SK-N-SH (cell line): ENCODE measurements around the gene GNG11.
A peak's percentile ranks its signal among the peaks of the same experiment; 100 is the strongest.

ENCODE experiments used
- CTCF ChIP-seq: fragments of 200-600 bp; sonication (generic); IDR thresholded peaks from 2 replicates; pipeline ENCODE4 v1.6.1; 2017; ENCODE audit warnings: antibody characterized with exemption, mild to moderate bottlenecking, moderate library complexity
- EP300 ChIP-seq, 2 experiments: IDR thresholded peaks; 2 replicates each; pipeline versions ENCODE4 v1.4.0 to v1.6.1; 2012; ENCODE audit warnings: borderline replicate concordance in 1 of 2, low read depth in 1 of 2, low read length in 1 of 2
- EZH2phosphoT487 ChIP-seq: fragments of 200-600 bp; sonication (generic); IDR thresholded peaks from 2 replicates; pipeline ENCODE4 v1.6.1; 2017; ENCODE audit warnings: low read depth, mixed run types, mild to moderate bottlenecking, antibody characterized with exemption, moderate library complexity, borderline replicate concordance
- FOXM1 ChIP-seq: IDR thresholded peaks from 2 replicates; pipeline ENCODE4 v1.4.0; 2012; ENCODE audit warnings: low read depth, mild to moderate bottlenecking
- MAX ChIP-seq: IDR thresholded peaks from 2 replicates; pipeline ENCODE4 v1.4.0; 2012; ENCODE audit warnings: low read depth
- POLR2AphosphoS5 ChIP-seq: IDR thresholded peaks from 2 replicates; pipeline ENCODE4 v1.6.1; 2012; ENCODE audit warnings: low read depth, low read length

- no peak for TF ChIP-seq CTCF
- TF ChIP-seq EZH2phosphoT487: no peak
- TF ChIP-seq MAX: no peak
- no peak for TF ChIP-seq FOXM1
- TF ChIP-seq POLR2AphosphoS5: peak; percentile 32; the same call in 1 of the 2 replicates
- TF ChIP-seq EP300 (IDR thresholded peaks at IDR 0.05; ENCODE audit: borderline replicate concordance in 1 of 2, low read depth in 1 of 2, low read length in 1 of 2): peak in 1 of 2 experiments; percentile 94; a peak in 2 of 4 replicates
These were observed 43.3 kb downstream of the GNG11 start for GRCh38 chr7:93964813-93965212.
